Karpas-422 (cell line): ENCODE results near the gene PAX6. TPM values are rescaled to one million over a fixed set of nuclear protein-coding genes. Genes with fewer than 3 reads are reported as not detected.

Source experiments
- DNase-seq: peaks from one replicate; pipeline ENCODE4 v3.0.0-alpha.2; 2015
- H2AFZ ChIP-seq: fragments of 200-600 bp; sonication (generic); 2 replicates; pipeline ENCODE4 v1.6.1; 2014; ENCODE audit warnings: antibody characterized with exemption, low read length, mixed read lengths
- H3K27ac ChIP-seq: fragments of 200-600 bp; sonication (generic); 2 replicates; pipeline ENCODE4 v1.5.1; 2014; ENCODE audit warnings: mild to moderate bottlenecking, low read length, moderate library complexity
- H3K27me3 ChIP-seq: fragments of 200-600 bp; sonication (generic); 2 replicates; pipeline ENCODE4 v1.6.1; 2014; ENCODE audit warnings: low read length, mixed read lengths
- H3K36me3 ChIP-seq: fragments of 200-600 bp; sonication (generic); 2 replicates; pipeline ENCODE4 v1.6.1; 2014; ENCODE audit warnings: low read length, mixed read lengths; ENCODE audit not compliant: insufficient read depth
- H3K4me1 ChIP-seq: fragments of 200-600 bp; sonication (generic); 2 replicates; pipeline ENCODE4 v1.6.1; 2014; ENCODE audit warnings: mild to moderate bottlenecking, low read length, mixed read lengths
- H3K4me2 ChIP-seq: fragments of 200-600 bp; sonication (generic); 2 replicates; pipeline ENCODE4 v1.6.1; 2014; ENCODE audit warnings: low read length, low read depth, mild to moderate bottlenecking; ENCODE audit not compliant: poor library complexity, severe bottlenecking
- H3K4me3 ChIP-seq: fragments of 200-600 bp; sonication (generic); 2 replicates; pipeline ENCODE4 v1.5.1; 2014; ENCODE audit warnings: mild to moderate bottlenecking, antibody characterized with exemption, low read length, mixed read lengths
- H3K79me2 ChIP-seq: fragments of 200-600 bp; sonication (generic); 2 replicates; pipeline ENCODE4 v1.6.1; 2014; ENCODE audit warnings: mild to moderate bottlenecking, low read length, mixed read lengths
- H3K9ac ChIP-seq: fragments of 200-600 bp; sonication (generic); 2 replicates; pipeline ENCODE4 v1.6.0; 2014; ENCODE audit warnings: low read length
- H3K9me2 ChIP-seq: fragments of 200-600 bp; sonication (generic), shearing (Covaris generic); replicated peaks from 2 replicates; pipeline ENCODE4 v1.6.0; 2014; ENCODE audit warnings: mild to moderate bottlenecking, low read length, moderate library complexity; ENCODE audit not compliant: insufficient read depth
- H3K9me3 ChIP-seq: fragments of 300-700, 200-600 bp; sonication (generic); 2 replicates; pipeline ENCODE4 v1.6.1; 2014; ENCODE audit warnings: low read length, mixed read lengths
- H4K20me1 ChIP-seq: fragments of 200-600 bp; sonication (generic); 2 replicates; pipeline ENCODE4 v1.6.1; 2014; ENCODE audit warnings: mild to moderate bottlenecking, antibody characterized with exemption, low read length, low read depth; ENCODE audit not compliant: insufficient read depth
- total RNA-seq: library from RNA; depleted of rRNA; stranded (reverse); fragments of >200 nt; shearing (Covaris generic); gene quantifications from 2 replicates; pipeline ENCODE4 v1.2.3, GENCODE V29; 2014; ENCODE audit warnings: low replicate concordance

PAX6 gene
- total RNA-seq, 1 experiment from 2014 or later: 5.9 TPM

- H3K36me3 ChIP-seq: no peaks in the 10 kb centered on the region
- H3K9ac ChIP-seq: no peak overlapping the region
- H3K27ac ChIP-seq: no peak overlapping the region
- H3K9me2 ChIP-seq: no peaks in the 10 kb centered on the region
- no peaks in the 10 kb centered on the region for H4K20me1 ChIP-seq
- H3K4me2 ChIP-seq: no peak overlapping the region
- H3K27me3 ChIP-seq: no peaks in the 10 kb centered on the region
- H3K4me1 ChIP-seq: no peaks in the 10 kb centered on the region
- no peak for DNase-seq
- no peaks in the 10 kb centered on the region for H3K9me3 ChIP-seq
- H2AFZ ChIP-seq: no peak overlapping the region
- no peaks in the 10 kb centered on the region for H3K79me2 ChIP-seq
- H3K4me3 ChIP-seq: no peak overlapping the region
Observed at GRCh38 chr11:31815711-31816467, 4.8 kb upstream of the PAX6 start.

- Histone ChIP-seq H3K4me1 (no peaks in the 10 kb centered on the region), H3K36me3 (no peaks in the 10 kb centered on the region), H3K27me3 (no peaks in the 10 kb centered on the region), H2AFZ (no peak overlapping the region), H4K20me1 (no peaks in the 10 kb centered on the region), H3K4me3 (no peak overlapping the region), H3K27ac (no peak overlapping the region), H3K9me3 (no peaks in the 10 kb centered on the region), H3K9me2 (no peaks in the 10 kb centered on the region), H3K4me2 (no peak overlapping the region), H3K9ac (no peak overlapping the region), H3K79me2 (no peaks in the 10 kb centered on the region)
- DNase-seq: no peak
Observed at GRCh38 chr11:31814176-31814868, 3.2 kb upstream of the PAX6 start.

GRCh38 chr11:31813391-31814175 is 2.5 kb upstream of the PAX6 start:
- Histone ChIP-seq H3K27ac (no peak overlapping the region), H4K20me1 (no peaks in the 10 kb centered on the region), H3K36me3 (no peaks in the 10 kb centered on the region), H3K9me3 (no peaks in the 10 kb centered on the region), H3K9me2 (no peaks in the 10 kb centered on the region), H3K4me3 (no peak overlapping the region), H3K4me1 (no peaks in the 10 kb centered on the region), H3K4me2 (no peak overlapping the region), H3K79me2 (no peaks in the 10 kb centered on the region), H2AFZ (no peak overlapping the region), H3K27me3 (no peaks in the 10 kb centered on the region), H3K9ac (no peak overlapping the region)
- no peak for DNase-seq

- Histone ChIP-seq H3K4me1 (no peaks in the 10 kb centered on the region), H4K20me1 (no peaks in the 10 kb centered on the region), H2AFZ (no peak overlapping the region), H3K9me2 (no peaks in the 10 kb centered on the region), H3K36me3 (no peaks in the 10 kb centered on the region), H3K9ac (no peak overlapping the region), H3K9me3 (no peaks in the 10 kb centered on the region), H3K27me3 (no peaks in the 10 kb centered on the region), H3K4me2 (no peak overlapping the region), H3K79me2 (no peaks in the 10 kb centered on the region), H3K27ac (no peak overlapping the region), H3K4me3 (no peak overlapping the region)
- no peak for DNase-seq
Observed at GRCh38 chr11:31812383-31813381, 1.6 kb upstream of the PAX6 start.

GRCh38 chr11:31809857-31810778 is 1.0 kb downstream of the PAX6 start:
- H3K27me3 ChIP-seq: no peaks in the 10 kb centered on the region

GRCh38 chr11:31809541-31809856 is 1.6 kb downstream of the PAX6 start:
- no peaks in the 10 kb centered on the region for H3K79me2 ChIP-seq
- no peak overlapping the region for H3K9ac ChIP-seq
- H3K36me3 ChIP-seq: no peaks in the 10 kb centered on the region
- H3K4me1 ChIP-seq: peaks cover 8% of the 10 kb centered on the region
- no peak overlapping the region for H2AFZ ChIP-seq
- no peak overlapping the region for H3K27ac ChIP-seq
- DNase-seq: no peak
- no peaks in the 10 kb centered on the region for H3K27me3 ChIP-seq
- H3K9me3 ChIP-seq: no peaks in the 10 kb centered on the region
- no peaks in the 10 kb centered on the region for H3K9me2 ChIP-seq
- H3K4me2 ChIP-seq: no peak overlapping the region
- H4K20me1 ChIP-seq: no peaks in the 10 kb centered on the region
- H3K4me3 ChIP-seq: no peak overlapping the region

More at GRCh38 chr11:31809857-31810778, 1.0 kb downstream of the PAX6 start:
- H3K4me3 ChIP-seq: no peak overlapping the region
- H4K20me1 ChIP-seq: no peaks in the 10 kb centered on the region
- H3K4me1 ChIP-seq: peaks cover 2% of the 10 kb centered on the region; the same call in 1 of the 2 replicates
- H2AFZ ChIP-seq: no peak overlapping the region
- no peak for DNase-seq
- no peaks in the 10 kb centered on the region for H3K9me3 ChIP-seq
- no peak overlapping the region for H3K9ac ChIP-seq
- H3K9me2 ChIP-seq: no peaks in the 10 kb centered on the region
- no peak overlapping the region for H3K27ac ChIP-seq
- no peaks in the 10 kb centered on the region for H3K79me2 ChIP-seq
- H3K4me2 ChIP-seq: no peak overlapping the region
- H3K36me3 ChIP-seq: no peaks in the 10 kb centered on the region
